ENCODE results near the gene CDH24. TPM values are rescaled to one million over a fixed set of nuclear protein-coding genes. Genes with fewer than 3 reads are reported as not detected.
A peak's percentile ranks its signal among the peaks of the same experiment; 100 is the strongest.

Gene CDH24
- total RNA-seq, 1 donor from 2014 or later = 15.0 TPM

GRCh38 chr14:23094666-23095195 is 37.4 kb upstream of the CDH24 start, which contains the start of gene ACIN1:
Gene ACIN1 (minus strand): TSS chr14:23095136. CDS start chr14:23095112, 24 bp downstream.
- H3K36me3 Mint-ChIP-seq = peaks cover 25% of the 10 kb centered on the region
- peak within 1 kb of the TSS; percentile 97 for H3K4me2 ChIP-seq
- H2AFZ ChIP-seq (replicated peaks) = peak within 1 kb of the TSS; percentile 98
- H3K27ac Mint-ChIP-seq = no peak within 1 kb of the TSS
- no peaks in the 10 kb centered on the region for H3K27me3 ChIP-seq
- H3K4me3 Mint-ChIP-seq = no peak within 1 kb of the TSS
- peaks cover 86% of the 10 kb centered on the region for H3K79me2 ChIP-seq (ENCODE audit: low read depth)
- H3K27me3 Mint-ChIP-seq (ENCODE audit: insufficient read depth, low read depth) = no peaks in the 10 kb centered on the region
- H3K9me3 ChIP-seq (ENCODE audit: low read depth) = no peaks in the 10 kb centered on the region
- TF ChIP-seq EZH2phosphoT487 (IDR thresholded peaks at IDR 0.05) (no peak), EZH2 (IDR thresholded peaks at IDR 0.05) (no peak), CTCF (IDR thresholded peaks at IDR 0.05) (no peak)
- H3K36me3 ChIP-seq = peaks cover 11% of the 10 kb centered on the region
- peak within 1 kb of the TSS; percentile 92 for H3K4me3 ChIP-seq
- H3K4me1 ChIP-seq = peaks cover 14% of the 10 kb centered on the region
- H4K20me1 ChIP-seq (ENCODE audit: low read depth) = peaks cover 51% of the 10 kb centered on the region
- H3K9me3 Mint-ChIP-seq = no peaks in the 10 kb centered on the region
- peaks cover 20% of the 10 kb centered on the region for H3K4me1 Mint-ChIP-seq
- H3K9ac ChIP-seq = peak within 1 kb of the TSS; percentile 97
- peaks cover 35% of the 10 kb centered on the region for H3F3A ChIP-seq (ENCODE audit: low read depth)
- peak within 1 kb of the TSS; percentile 94 for H3K27ac ChIP-seq
- peak; percentile 96 for DNase-seq (ENCODE audit: low spot score)

- peak overlapping the region; percentile 98 for H2AFZ ChIP-seq (replicated peaks)
- peak overlapping the region; percentile 94 for H3K27ac ChIP-seq
- H3K4me3 Mint-ChIP-seq = no peak overlapping the region
- peak overlapping the region; percentile 97 for H3K4me2 ChIP-seq
- peak overlapping the region; percentile 92 for H3K4me3 ChIP-seq
- peaks cover 14% of the 10 kb centered on the region for H3K4me1 ChIP-seq
- H3K27me3 ChIP-seq = no peaks in the 10 kb centered on the region
- peaks cover 29% of the 10 kb centered on the region for H3K36me3 Mint-ChIP-seq
- peaks cover 89% of the 10 kb centered on the region for H3K79me2 ChIP-seq (ENCODE audit: low read depth)
- H3K27ac Mint-ChIP-seq = no peak overlapping the region
- H3K9me3 Mint-ChIP-seq = no peaks in the 10 kb centered on the region
- H3K9ac ChIP-seq = peak overlapping the region; percentile 97
- H3K27me3 Mint-ChIP-seq (ENCODE audit: insufficient read depth, low read depth) = no peaks in the 10 kb centered on the region
- H3F3A ChIP-seq (ENCODE audit: low read depth) = peaks cover 35% of the 10 kb centered on the region
- TF ChIP-seq EZH2 (IDR thresholded peaks at IDR 0.05) (no peak), CTCF (IDR thresholded peaks at IDR 0.05) (peak; percentile 41)
- H4K20me1 ChIP-seq (ENCODE audit: low read depth) = peaks cover 51% of the 10 kb centered on the region
- H3K36me3 ChIP-seq = peaks cover 11% of the 10 kb centered on the region
- H3K4me1 Mint-ChIP-seq = peaks cover 20% of the 10 kb centered on the region
- no peaks in the 10 kb centered on the region for H3K9me3 ChIP-seq (ENCODE audit: low read depth)
- no peak for DNase-seq (ENCODE audit: low spot score)
Measured at GRCh38 chr14:23093991-23094665, 36.8 kb upstream of the CDH24 start.

- H3K4me1 ChIP-seq = peaks cover 14% of the 10 kb centered on the region
- H3K36me3 ChIP-seq = peaks cover 16% of the 10 kb centered on the region
- Mint-ChIP-seq H3K36me3 (peaks cover 25% of the 10 kb centered on the region), H3K4me1 (peaks cover 20% of the 10 kb centered on the region), H3K4me3 (no peak overlapping the region), H3K27ac (no peak overlapping the region), H3K27me3 (ENCODE audit: insufficient read depth, low read depth) (no peaks in the 10 kb centered on the region), H3K9me3 (no peaks in the 10 kb centered on the region)
- H2AFZ ChIP-seq (replicated peaks) = no peak overlapping the region
- H4K20me1 ChIP-seq (ENCODE audit: low read depth) = peaks cover 54% of the 10 kb centered on the region
- no peak for DNase-seq (ENCODE audit: low spot score)
- no peaks in the 10 kb centered on the region for H3K9me3 ChIP-seq (ENCODE audit: low read depth)
- H3K79me2 ChIP-seq (ENCODE audit: low read depth) = peaks cover 87% of the 10 kb centered on the region
- peaks cover 35% of the 10 kb centered on the region for H3F3A ChIP-seq (ENCODE audit: low read depth)
- peak overlapping the region; percentile 97 for H3K4me2 ChIP-seq
- peak overlapping the region; percentile 92 for H3K4me3 ChIP-seq
- no peaks in the 10 kb centered on the region for H3K27me3 ChIP-seq
- TF ChIP-seq EZH2 (IDR thresholded peaks at IDR 0.05) (no peak), EZH2phosphoT487 (IDR thresholded peaks at IDR 0.05) (no peak), CTCF (IDR thresholded peaks at IDR 0.05) (no peak)
- no peak overlapping the region for H3K27ac ChIP-seq
- peak overlapping the region; percentile 97 for H3K9ac ChIP-seq
Measured at GRCh38 chr14:23093526-23093925, 36.2 kb upstream of the CDH24 start.
